ENCODE data around the gene DPP6. TPM values are rescaled to one million over a fixed set of nuclear protein-coding genes. Genes with fewer than 3 reads are reported as not detected.

DPP6 gene
- total and polyA plus RNA-seq, 9 of the 15 experiments (the other 6 are each of a cell fraction or from before 2014, with no cell fraction given) = not detected

- TF ChIP-seq SMAD4 (CRISPR knock-in tag; conservative IDR thresholded peaks at IDR 0.05) (peak; percentile 70), ZNF589 (CRISPR knock-in tag; IDR thresholded peaks at IDR 0.05; ENCODE audit: low read depth) (no peak; the same call in 1 of the 2 replicates), TAL1 (IDR thresholded peaks at IDR 0.05) (peak; percentile 83), MYC (IDR thresholded peaks at IDR 0.05; ENCODE audit: low read depth, low read length) (peak; percentile 83), MYC (CRISPR knock-in tag; IDR thresholded peaks at IDR 0.05; ENCODE audit: borderline replicate concordance, low read depth) (no peak), ZSCAN29 (IDR thresholded peaks at IDR 0.05) (peak; percentile 88), EHMT2 (IDR thresholded peaks at IDR 0.05) (peak; percentile 36; the same call in 1 of the 2 replicates), DEAF1 (CRISPR knock-in tag; IDR thresholded peaks at IDR 0.05) (no peak), DDX20 (tag; IDR thresholded peaks at IDR 0.05; ENCODE audit: low read depth) (no peak), ZBTB40 (IDR thresholded peaks at IDR 0.05) (peak; percentile 63), ZBTB40 (CRISPR knock-in tag; IDR thresholded peaks at IDR 0.05) (no peak), ZBTB11 (CRISPR knock-in tag; IDR thresholded peaks at IDR 0.05) (peak in 1 of 3 experiments; percentile 47; a peak in 1 of 6 replicates), EP400 (IDR thresholded peaks at IDR 0.05) (peak; percentile 65)
Measured at GRCh38 chr7:154672659-154673415, 620.6 kb downstream of the DPP6 start (continued).
